C4-2B (cell line): ENCODE data around the gene TUFM.

Experiments used
- CTCF ChIP-seq: fragments of 450-650 bp; conservative IDR thresholded peaks from 2 replicates; pipeline ENCODE4 v1.5.1; 2017; ENCODE audit warnings: mild to moderate bottlenecking
- ZFX ChIP-seq: fragments of 450-650 bp; IDR thresholded peaks from 2 replicates; pipeline ENCODE4 v1.6.1; 2017

- TF ChIP-seq CTCF (no peak), ZFX (no peak)
Observed at GRCh38 chr16:28877655-28878000, 31.5 kb upstream of the TUFM start.
